Astrocyte (in vitro differentiated cells and primary cell): Measurements from ENCODE around the gene VPS26C. TPM values are rescaled to one million over a fixed set of nuclear protein-coding genes. Genes with fewer than 3 reads are reported as not detected.

ENCODE experiments used
- DNase-seq: peaks from one replicate; pipeline ENCODE4 v3.0.0-alpha.2; 2010; ENCODE audit warnings: low read depth
- FAIRE-seq: peaks from 2 replicates; lab custom pipeline; 2011; peaks lifted over from hg19 to GRCh38; lab: Jason Lieb, UNC
- H2AFZ ChIP-seq: 2 replicates; pipeline ENCODE4 v1.6.0; 2012; ENCODE audit warnings: low read depth, low read length, inconsistent platforms
- H3K27ac ChIP-seq: 2 replicates; pipeline ENCODE4 v1.5.1; 2011; ENCODE audit warnings: low read depth, low read length, inconsistent platforms
- H3K27me3 ChIP-seq: 2 replicates; pipeline ENCODE4 v1.6.0; 2011; ENCODE audit warnings: low read length, inconsistent platforms; ENCODE audit not compliant: insufficient read depth
- H3K36me3 ChIP-seq: 2 replicates; pipeline ENCODE4 v1.5.1; 2011; ENCODE audit warnings: low read length, inconsistent platforms; ENCODE audit not compliant: insufficient read depth
- H3K4me1 ChIP-seq: 2 replicates; pipeline ENCODE4 v1.5.1; 2011; ENCODE audit warnings: low read length, inconsistent platforms; ENCODE audit not compliant: insufficient read depth
- H3K4me2 ChIP-seq: 2 replicates; pipeline ENCODE4 v1.6.0; 2012; ENCODE audit warnings: low read length, inconsistent platforms
- H3K4me3 ChIP-seq: 2 replicates; pipeline ENCODE4 v1.5.1; 2011; ENCODE audit warnings: low read depth, mild to moderate bottlenecking, low read length, inconsistent platforms; ENCODE audit not compliant: insufficient read depth
- H3K79me2 ChIP-seq: 2 replicates; pipeline ENCODE4 v1.6.0; 2012; ENCODE audit warnings: mild to moderate bottlenecking, low read length, inconsistent platforms; ENCODE audit not compliant: insufficient read depth
- H3K9ac ChIP-seq: 2 replicates; pipeline ENCODE4 v1.6.0; 2012; ENCODE audit warnings: mild to moderate bottlenecking, low read length, inconsistent platforms
- H3K9me3 ChIP-seq: 2 replicates; pipeline ENCODE4 v1.5.1; 2012; ENCODE audit warnings: low read depth, mild to moderate bottlenecking, low read length, inconsistent platforms; ENCODE audit not compliant: insufficient read depth
- H4K20me1 ChIP-seq: 2 replicates; pipeline ENCODE4 v1.6.0; 2012; ENCODE audit warnings: low read length, inconsistent platforms; ENCODE audit not compliant: insufficient read depth
- H3K27ac Mint-ChIP-seq: one replicate; pipeline ENCODE4 v1.8.0; 2021; ENCODE audit warnings: mild to moderate bottlenecking, mixed read lengths; ENCODE audit not compliant: unreplicated experiment
- H3K27me3 Mint-ChIP-seq: one replicate; pipeline ENCODE4 v1.8.0; 2021; ENCODE audit warnings: low read depth, mixed read lengths; ENCODE audit not compliant: unreplicated experiment
- H3K36me3 Mint-ChIP-seq: one replicate; pipeline ENCODE4 v1.8.0; 2021; ENCODE audit warnings: low read depth, mixed read lengths; ENCODE audit not compliant: unreplicated experiment
- H3K4me1 Mint-ChIP-seq: one replicate; pipeline ENCODE4 v1.8.0; 2021; ENCODE audit warnings: low read depth, mixed read lengths; ENCODE audit not compliant: unreplicated experiment
- H3K4me3 Mint-ChIP-seq: one replicate; pipeline ENCODE4 v1.8.0; 2021; ENCODE audit warnings: mild to moderate bottlenecking, moderate library complexity, mixed read lengths; ENCODE audit not compliant: unreplicated experiment
- H3K9me3 Mint-ChIP-seq: one replicate; pipeline ENCODE4 v1.8.0; 2021; ENCODE audit warnings: mild to moderate bottlenecking, mixed read lengths; ENCODE audit not compliant: unreplicated experiment
- CTCF ChIP-seq: IDR thresholded peaks from 2 replicates; pipeline ENCODE4 v1.5.1; 2011; ENCODE audit warnings: low read depth, mild to moderate bottlenecking, inconsistent platforms, low read length, moderate library complexity; ENCODE audit not compliant: insufficient read depth
- EZH2 ChIP-seq: IDR thresholded peaks from 2 replicates; pipeline ENCODE4 v1.6.1; 2012; ENCODE audit warnings: mild to moderate bottlenecking, low read length, inconsistent platforms; ENCODE audit not compliant: insufficient read depth
- total RNA-seq: library from RNA; stranded (reverse); gene quantifications from 2 replicates; pipeline ENCODE4 v1.2.1, GENCODE V29; 2021

VPS26C gene
- total RNA-seq, 1 donor from 2014 or later = 52.9 TPM

- Histone ChIP-seq H3K9me3 (peaks cover 4% of the 10 kb centered on the region), H3K4me3 (no peak overlapping the region), H3K27me3 (no peaks in the 10 kb centered on the region), H3K79me2 (no peaks in the 10 kb centered on the region), H3K4me1 (peaks cover 3% of the 10 kb centered on the region), H3K27ac (no peak overlapping the region), H3K36me3 (peaks cover 10% of the 10 kb centered on the region), H3K9ac (no peak overlapping the region), H4K20me1 (peaks cover 10% of the 10 kb centered on the region), H2AFZ (no peak overlapping the region), H3K4me2 (peak overlapping the region; percentile 59)
- Mint-ChIP-seq H3K27me3 (no peaks in the 10 kb centered on the region), H3K36me3 (peaks cover 15% of the 10 kb centered on the region), H3K4me1 (peaks cover 23% of the 10 kb centered on the region), H3K9me3 (peaks cover 1% of the 10 kb centered on the region), H3K27ac (no peak overlapping the region), H3K4me3 (no peak overlapping the region)
- TF ChIP-seq CTCF = no peak
- no peak for TF ChIP-seq EZH2
- DNase-seq (peak; percentile 22), FAIRE-seq (no peak)
Measured at GRCh38 chr21:37207441-37208009, 59.6 kb downstream of the VPS26C start.

DNA sequence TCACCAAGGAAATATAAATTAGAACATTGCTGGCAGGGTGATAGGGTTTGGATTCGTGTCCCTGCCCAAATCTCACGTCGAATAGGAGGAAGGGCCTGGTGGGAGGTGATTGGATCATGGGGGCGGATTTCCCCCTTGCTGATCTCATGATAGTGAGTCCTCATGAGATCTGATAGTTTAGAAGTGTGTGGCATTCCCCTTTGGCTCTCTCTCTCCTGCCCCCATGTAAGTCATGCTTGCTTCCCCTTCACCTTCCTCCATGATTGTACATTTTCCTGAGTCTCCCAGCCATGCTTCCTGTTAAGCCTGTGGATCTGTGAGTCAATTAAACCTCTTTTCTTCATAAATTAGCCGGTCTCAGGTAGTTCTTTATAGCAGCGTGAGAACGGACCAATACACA is 60.6 kb downstream of the VPS26C start:
- Histone ChIP-seq H2AFZ (no peak overlapping the region), H3K4me2 (no peak overlapping the region), H3K27ac (no peak overlapping the region), H3K27me3 (no peaks in the 10 kb centered on the region), H3K9me3 (peaks cover 4% of the 10 kb centered on the region), H4K20me1 (peaks cover 10% of the 10 kb centered on the region), H3K9ac (no peak overlapping the region), H3K4me3 (no peak overlapping the region), H3K4me1 (peaks cover 3% of the 10 kb centered on the region), H3K79me2 (no peaks in the 10 kb centered on the region), H3K36me3 (peaks cover 18% of the 10 kb centered on the region)
- TF ChIP-seq EZH2 (no peak), CTCF (no peak)
- no peak overlapping the region for H3K4me3 Mint-ChIP-seq
- H3K36me3 Mint-ChIP-seq = peaks cover 23% of the 10 kb centered on the region
- no peak overlapping the region for H3K27ac Mint-ChIP-seq
- H3K27me3 Mint-ChIP-seq = no peaks in the 10 kb centered on the region
- H3K4me1 Mint-ChIP-seq = peaks cover 28% of the 10 kb centered on the region
- DNase-seq (no peak), FAIRE-seq (no peak)
- H3K9me3 Mint-ChIP-seq = no peaks in the 10 kb centered on the region

DNA sequence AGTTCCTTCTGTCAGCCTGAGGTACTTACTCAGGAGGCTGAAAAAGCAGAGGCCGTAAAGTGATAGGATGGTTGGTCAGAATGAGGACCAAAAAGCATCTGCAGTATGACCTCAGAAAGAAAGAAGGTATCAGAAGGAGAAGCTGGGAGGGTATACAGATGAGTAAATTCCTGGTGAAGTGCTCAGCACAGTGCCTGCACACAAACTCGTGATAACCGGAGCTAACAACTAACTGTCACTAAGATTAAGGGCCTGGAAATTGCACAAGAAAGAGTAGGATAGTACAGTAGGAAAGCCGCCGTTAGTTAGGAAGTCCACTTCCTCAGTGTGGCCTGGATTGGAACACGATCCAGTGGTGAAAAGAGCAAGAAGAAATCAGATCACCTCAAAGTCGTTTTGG is 62.6 kb downstream of the VPS26C start:
- Histone ChIP-seq H4K20me1 (peaks cover 19% of the 10 kb centered on the region), H3K79me2 (no peaks in the 10 kb centered on the region), H2AFZ (no peak overlapping the region), H3K4me1 (peaks cover 5% of the 10 kb centered on the region), H3K4me3 (no peak overlapping the region), H3K36me3 (peaks cover 30% of the 10 kb centered on the region), H3K9me3 (no peaks in the 10 kb centered on the region), H3K9ac (no peak overlapping the region), H3K4me2 (no peak overlapping the region), H3K27ac (no peak overlapping the region), H3K27me3 (no peaks in the 10 kb centered on the region)
- Mint-ChIP-seq H3K27me3 (no peaks in the 10 kb centered on the region), H3K27ac (peak overlapping the region; percentile 8), H3K4me3 (no peak overlapping the region), H3K9me3 (no peaks in the 10 kb centered on the region), H3K4me1 (peaks cover 30% of the 10 kb centered on the region), H3K36me3 (peaks cover 24% of the 10 kb centered on the region)
- no peak for TF ChIP-seq CTCF
- no peak for TF ChIP-seq EZH2
- FAIRE-seq (no peak), DNase-seq (peak; percentile 58)
